A549 treated with CORT108297 at 1 μM for 4 hours (cell line): ENCODE measurements around the gene TALDO1. TPM values are rescaled to one million over a fixed set of nuclear protein-coding genes. Genes with fewer than 3 reads are reported as not detected.

Experiments
- total RNA-seq: library from RNA; stranded (reverse); fragments of 200-300 nt; extraction: Qiagen RNA extraction; gene quantifications from 5 replicates; pipeline ENCODE4 v1.2.3, GENCODE V29; 2022

The TALDO1 gene
- total RNA-seq: 416 to 454 TPM (median 423 TPM) in 5 replicates

DNA sequence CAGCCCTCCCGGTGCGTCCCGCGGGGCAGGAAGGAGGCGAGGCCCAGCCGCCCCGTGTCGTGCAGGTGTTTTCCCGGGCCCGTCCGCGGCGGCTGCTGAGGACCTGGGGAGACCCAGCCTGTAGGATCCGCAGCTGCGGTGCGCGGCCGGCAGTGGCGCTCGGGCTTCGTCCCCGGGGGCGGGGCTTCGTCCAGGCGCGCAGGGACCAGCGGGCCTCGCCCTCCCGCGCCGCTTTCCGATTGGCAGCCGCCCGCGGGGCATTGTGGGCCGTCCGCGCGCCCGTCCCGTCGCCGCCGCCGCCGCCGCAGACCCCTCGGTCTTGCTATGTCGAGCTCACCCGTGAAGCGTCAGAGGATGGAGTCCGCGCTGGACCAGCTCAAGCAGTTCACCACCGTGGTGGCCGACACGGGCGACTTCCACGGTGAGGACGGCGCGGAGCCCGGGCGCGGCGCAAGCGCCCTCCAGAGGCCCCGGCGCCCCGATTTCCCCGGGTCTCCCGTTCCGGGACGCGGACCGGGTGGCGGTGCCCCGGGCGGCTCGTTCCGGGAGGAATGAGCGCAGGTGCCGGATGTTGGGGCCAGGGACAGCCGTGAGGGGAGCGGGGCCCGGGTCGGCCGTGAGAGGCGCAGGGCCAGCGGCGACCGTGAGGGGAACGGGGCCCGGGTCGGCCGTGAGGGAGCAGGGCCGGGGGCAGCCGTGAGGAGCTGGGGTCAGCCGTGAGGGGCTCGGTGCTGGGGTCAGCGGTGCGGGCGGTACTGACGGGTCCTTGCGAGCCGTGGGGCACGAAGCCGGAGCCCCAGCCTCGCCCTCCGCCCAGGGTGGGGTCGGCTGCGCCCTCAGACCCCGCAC lies at the start of gene TALDO1:
Gene TALDO1 (plus strand): TSS at position 307 of the 849 bp plus-strand sequence. CDS start 18 bp downstream, at position 325.

DNA sequence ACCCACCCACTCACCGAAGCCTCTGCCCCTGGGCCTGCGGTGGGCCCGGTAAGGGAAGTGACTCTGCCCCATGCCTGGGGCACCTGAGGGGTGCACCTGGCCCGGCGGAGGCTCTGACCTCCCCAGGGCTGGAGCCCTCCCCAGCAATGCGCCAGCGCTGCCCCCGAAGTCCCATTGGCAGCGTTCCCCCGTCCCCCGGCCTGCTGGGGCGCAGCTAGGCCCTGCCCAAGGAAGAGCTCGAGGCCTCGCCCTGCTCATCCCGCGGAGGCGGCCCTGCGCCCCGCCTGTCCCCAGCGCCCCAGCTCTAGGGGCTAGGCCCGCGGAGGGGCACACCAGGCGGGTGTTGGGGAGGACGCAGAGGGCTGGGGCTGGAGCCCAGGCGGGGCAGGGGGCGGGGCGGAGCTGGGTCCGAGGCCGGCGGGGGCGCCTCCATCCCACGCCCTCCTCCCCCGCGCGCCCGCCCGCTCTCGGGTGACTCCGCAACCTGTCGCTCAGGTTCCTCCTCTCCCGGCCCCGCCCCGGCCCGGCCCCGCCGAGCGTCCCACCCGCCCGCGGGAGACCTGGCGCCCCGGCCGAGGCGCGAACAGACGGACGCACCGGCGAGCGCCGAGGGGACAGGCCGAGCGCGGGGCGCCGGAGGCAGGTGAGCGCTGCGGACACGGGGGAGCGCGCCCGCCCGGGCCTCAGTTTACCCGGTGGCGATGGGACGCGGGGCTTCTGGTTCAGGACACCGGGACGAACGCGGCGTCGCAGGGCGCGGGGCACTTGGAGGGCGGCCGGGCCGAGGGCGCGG lies 41.4 kb upstream of the TALDO1 start, which contains the start of gene EPS8L2:
Gene EPS8L2 (plus strand): TSS at position 586 of the 793 bp plus-strand sequence. CDS start 3,177 bp downstream, outside the sequence.

DNA sequence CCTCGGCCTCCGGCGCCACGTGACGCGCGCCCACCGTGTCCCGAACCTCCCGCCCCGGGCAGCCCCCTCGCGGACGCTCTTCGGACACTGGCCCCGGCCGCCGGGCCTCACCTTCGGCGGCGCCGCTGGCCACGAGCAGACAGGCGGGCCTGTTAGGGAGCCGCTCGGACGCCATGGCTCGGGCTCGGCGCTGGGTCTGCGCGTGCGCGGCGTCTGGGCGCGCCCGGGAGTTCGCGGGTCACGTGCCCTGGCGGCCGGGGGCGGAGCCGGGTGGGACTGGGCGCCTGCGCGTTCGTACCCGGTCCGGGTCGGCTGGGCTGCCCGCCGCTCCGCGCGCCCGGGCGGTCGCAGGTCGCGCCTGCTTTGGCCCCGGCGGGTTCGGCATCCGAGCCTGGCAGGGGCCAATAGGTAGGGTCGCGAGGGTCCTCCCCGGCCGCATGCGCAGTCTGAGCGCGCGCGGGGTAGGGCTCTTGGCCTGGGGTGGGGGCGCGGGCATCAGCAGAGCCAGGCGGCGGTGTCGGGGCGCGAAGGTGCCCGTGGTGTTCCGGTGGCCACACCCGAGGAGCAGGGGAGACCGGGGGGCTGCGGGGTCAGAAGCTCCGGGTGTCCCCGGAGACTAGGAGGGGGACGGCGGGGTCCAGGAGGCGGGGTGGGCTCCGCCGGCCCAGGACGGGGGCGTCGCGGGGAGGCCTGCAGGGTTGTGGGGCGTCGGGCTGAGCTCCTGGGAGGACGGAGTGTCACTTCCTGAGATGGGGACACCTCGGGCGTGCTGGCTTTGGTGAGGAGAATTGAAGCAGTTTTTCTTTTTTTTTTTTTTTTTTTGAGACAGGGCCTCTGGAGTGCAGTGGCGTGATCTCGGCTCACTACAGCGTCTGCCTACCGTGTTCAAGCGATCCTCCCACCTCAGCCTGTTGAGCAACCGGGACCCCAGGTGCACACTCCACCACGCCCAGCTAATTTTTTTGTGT lies 30.3 kb downstream of the TALDO1 start, which contains the start of gene GATD1:
Gene GATD1 (minus strand): TSS at position 200 of the 968 bp plus-strand sequence. CDS start 25 bp downstream, at position 175.

DNA sequence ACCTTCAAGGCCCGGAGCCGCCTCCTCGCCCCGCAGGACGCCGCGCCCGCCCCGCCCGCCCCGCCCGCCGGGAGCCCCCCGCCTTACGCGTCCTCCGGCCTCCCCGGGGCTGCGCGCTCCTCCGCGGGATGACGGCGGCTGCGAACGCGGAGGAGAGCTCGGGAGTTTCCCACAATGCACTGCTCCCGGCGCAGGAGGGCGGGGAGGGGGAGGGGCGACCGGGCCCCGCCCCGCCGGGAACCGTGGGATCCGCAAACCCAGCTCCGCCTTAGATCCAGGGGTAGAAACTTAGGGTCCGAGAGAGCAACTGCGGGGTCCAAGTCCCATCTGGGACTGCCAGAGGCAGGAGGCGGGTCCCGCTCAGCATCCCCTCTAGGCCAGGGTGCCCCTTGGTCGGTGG lies 42.7 kb downstream of the TALDO1 start, which contains the start of gene CEND1:
Gene CEND1 (minus strand): TSS at position 148 of the 400 bp plus-strand sequence. CDS start 1,514 bp downstream, outside the sequence.

DNA sequence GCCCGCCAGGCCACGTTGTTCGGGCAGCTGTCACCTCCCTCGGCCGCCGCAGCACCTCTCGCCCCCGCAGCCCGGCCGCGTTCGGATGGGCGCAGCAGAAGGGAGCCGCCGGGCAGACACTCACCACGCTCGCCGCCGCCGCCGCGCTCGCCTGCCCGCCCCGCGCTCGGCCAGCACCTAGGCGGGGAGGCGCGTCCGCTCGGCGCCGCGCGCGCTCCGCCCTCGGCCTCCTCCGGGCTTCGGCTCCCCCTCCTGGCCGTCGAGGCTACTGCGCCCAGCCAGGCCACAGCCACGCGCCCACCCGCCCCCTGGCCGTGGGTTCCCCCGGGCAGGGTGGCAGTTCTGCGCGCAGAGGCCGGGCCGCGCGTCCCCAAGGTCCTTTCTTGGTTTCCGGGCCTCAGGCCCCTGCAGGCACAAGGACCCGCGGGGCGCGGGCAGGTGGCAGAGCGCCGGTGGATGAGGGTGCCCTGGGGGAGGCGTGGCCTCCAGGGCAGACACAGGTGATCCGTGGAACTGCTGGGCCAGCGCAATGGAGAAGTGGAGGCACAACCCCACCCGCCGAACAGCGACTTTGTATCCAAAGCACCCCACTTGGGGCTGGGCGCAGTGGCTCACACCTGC lies 50.9 kb downstream of the TALDO1 start, which contains the start of gene SLC25A22:
Gene SLC25A22 (minus strand): TSS at position 189 of the 621 bp plus-strand sequence. CDS start 3,275 bp downstream, outside the sequence.

DNA sequence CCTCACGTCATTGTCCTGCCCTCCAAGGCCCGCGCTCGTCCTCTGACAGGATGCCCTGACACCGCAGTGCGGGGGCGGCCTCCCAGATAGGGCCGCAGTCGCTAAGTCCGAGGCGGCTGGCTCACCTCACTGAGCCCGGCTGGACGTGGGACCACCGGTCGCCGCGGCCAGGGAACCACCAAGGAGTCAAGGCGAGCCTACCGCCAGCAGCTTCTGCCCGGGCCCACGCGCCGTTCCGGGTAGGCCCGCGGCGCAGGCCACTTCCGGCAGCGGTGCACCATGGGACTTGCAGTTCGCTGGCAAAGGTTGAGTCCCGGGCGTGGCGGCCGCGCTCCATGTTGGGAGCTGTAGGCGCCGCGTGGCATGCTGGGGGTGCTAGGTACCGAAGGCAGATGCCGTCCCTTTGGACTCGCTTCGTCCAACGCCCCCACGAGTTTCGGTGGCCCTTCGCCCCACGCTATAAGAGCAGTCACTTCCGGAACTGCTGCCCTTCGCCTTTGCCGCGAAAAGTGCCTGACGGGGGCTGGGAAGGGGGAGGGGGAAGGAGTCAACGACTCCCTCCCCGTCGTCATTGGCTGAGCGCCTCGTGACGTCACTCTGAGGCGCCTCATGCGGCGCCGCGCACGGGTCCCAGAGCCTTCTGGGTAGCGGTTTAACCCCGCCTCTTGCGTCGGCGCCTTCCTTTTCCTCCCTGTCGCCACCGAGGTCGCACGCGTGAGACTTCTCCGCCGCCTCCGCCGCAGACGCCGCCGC lies 62.2 kb downstream of the TALDO1 start, which contains the start of gene RPLP2:
Gene RPLP2 (plus strand): TSS at position 681 of the 753 bp plus-strand sequence. CDS start 268 bp downstream, outside the sequence.

Other genes with a start within 250 kb of the TALDO1 start
- gene RNH1, start 240.2 kb upstream of the TALDO1 start, total RNA-seq: 128 to 190 TPM (median 178 TPM) in 5 replicates
- gene HRAS, start 211.9 kb upstream of the TALDO1 start, total RNA-seq: 97.4 to 162 TPM (median 151 TPM) in 5 replicates
- 0.45 to 0.93 TPM (median 0.75 TPM) in 5 replicates for gene LRRC56, start 209.9 kb upstream of the TALDO1 start, total RNA-seq
- 1.9 to 3.3 TPM (median 2.7 TPM) in 5 replicates for gene LMNTD2, start 186.7 kb upstream of the TALDO1 start, total RNA-seq
- gene RASSF7, start 186.5 kb upstream of the TALDO1 start, total RNA-seq: 35.3 to 47.8 TPM (median 43.4 TPM) in 5 replicates
- gene PHRF1, start 171.0 kb upstream of the TALDO1 start, total RNA-seq: 26.7 to 35.3 TPM (median 34.8 TPM) in 5 replicates
- 4.1 to 7.8 TPM (median 7.0 TPM) in 5 replicates for gene IRF7, start 131.5 kb upstream of the TALDO1 start, total RNA-seq
- gene CDHR5, start 122.5 kb upstream of the TALDO1 start, total RNA-seq: 0.03 to 0.08 TPM in 2 of 5 replicates, not detected in the others
- gene SCT, start 120.3 kb upstream of the TALDO1 start, total RNA-seq: not detected in 5 replicates
- 0.15 to 0.39 TPM (median 0.22 TPM) in 5 replicates for gene DRD4, start 110.2 kb upstream of the TALDO1 start, total RNA-seq
- 27.2 to 37.0 TPM (median 33.8 TPM) in 5 replicates for gene DEAF1, start 52.2 kb upstream of the TALDO1 start, total RNA-seq
- 9.2 to 11.6 TPM (median 11.3 TPM) in 5 replicates for gene TMEM80, start 51.6 kb upstream of the TALDO1 start, total RNA-seq
- gene EPS8L2, start 41.2 kb upstream of the TALDO1 start, total RNA-seq: 77.4 to 139 TPM (median 122 TPM) in 5 replicates
- gene GATD1, start 30.0 kb downstream of the TALDO1 start, total RNA-seq: 37.0 to 53.7 TPM (median 49.1 TPM) in 5 replicates
- 1.4 to 2.7 TPM (median 2.0 TPM) in 5 replicates for gene CEND1, start 42.6 kb downstream of the TALDO1 start, total RNA-seq
- gene SLC25A22, start 50.8 kb downstream of the TALDO1 start, total RNA-seq: 23.7 to 39.6 TPM (median 37.1 TPM) in 5 replicates
- gene PIDD1, start 57.8 kb downstream of the TALDO1 start, total RNA-seq: 8.7 to 17.7 TPM (median 16.6 TPM) in 5 replicates
- 1,648 to 2,773 TPM (median 2,446 TPM) in 5 replicates for gene RPLP2, start 62.5 kb downstream of the TALDO1 start, total RNA-seq
- 35.5 to 63.1 TPM (median 58.0 TPM) in 5 replicates for gene PNPLA2, start 71.5 kb downstream of the TALDO1 start, total RNA-seq
- 2.9 to 5.2 TPM (median 4.8 TPM) in 5 replicates for gene CRACR2B, start 80.5 kb downstream of the TALDO1 start, total RNA-seq
- gene CD151, start 85.5 kb downstream of the TALDO1 start, total RNA-seq: 725 to 879 TPM (median 864 TPM) in 5 replicates
- 590 to 758 TPM (median 644 TPM) in 5 replicates for gene POLR2L, start 95.1 kb downstream of the TALDO1 start, total RNA-seq
- gene TSPAN4, start 95.4 kb downstream of the TALDO1 start, total RNA-seq: 121 to 195 TPM (median 194 TPM) in 5 replicates
- gene CHID1, start 163.3 kb downstream of the TALDO1 start, total RNA-seq: 70.5 to 81.8 TPM (median 78.9 TPM) in 5 replicates
- 32.5 to 38.3 TPM (median 37.2 TPM) in 5 replicates for gene AP2A2, start 178.4 kb downstream of the TALDO1 start, total RNA-seq